H1 (cell line): ENCODE measurements around the gene BLVRA. TPM values are rescaled to one million over a fixed set of nuclear protein-coding genes. Genes with fewer than 3 reads are reported as not detected.

Experiments used
- CTCF ChIA-PET: fragments of 300-600 bp; sonication (Branson Sonifier 250); formaldehyde crosslinking; loops from one replicate; lab custom pipeline; 2021; ENCODE audit not compliant: partially characterized antibody; lab: Charles Lee
- POLR2A ChIA-PET: fragments of 300-600 bp; sonication (Branson Sonifier 250); formaldehyde crosslinking; loops from one replicate; lab custom pipeline; 2021; ENCODE audit warnings: inconsistent platforms; ENCODE audit not compliant: partially characterized antibody; lab: Charles Lee
- DNase-seq, 2 experiments: peaks; one replicate each; pipeline versions ENCODE4 v3.0.0 to v3.0.0-alpha.2; 2010 to 2022; ENCODE audit warnings: low spot score in 2 of 2, low read depth in 1 of 2, mixed read lengths in 1 of 2
- FAIRE-seq: peaks from 2 replicates; lab custom pipeline; 2011; peaks lifted over from hg19 to GRCh38; lab: Jason Lieb, UNC
- H2AFZ ChIP-seq: 2 replicates; pipeline ENCODE4 v1.8.1; 2012; ENCODE audit warnings: low read length, inconsistent platforms
- H2AK5ac ChIP-seq: 2 replicates; pipeline ENCODE4 v1.6.1; 2013; ENCODE audit warnings: low read depth, low read length
- H2BK120ac ChIP-seq: replicated peaks from 2 replicates; pipeline ENCODE3; 2013; ENCODE audit warnings: low read depth, low read length, inconsistent platforms
- H2BK12ac ChIP-seq: 2 replicates; pipeline ENCODE4 v1.6.1; 2013; ENCODE audit warnings: low read depth, low read length
- H2BK15ac ChIP-seq: 2 replicates; pipeline ENCODE4 v1.6.1; 2013; ENCODE audit warnings: low read length
- H2BK20ac ChIP-seq: 2 replicates; pipeline ENCODE4 v1.6.1; 2013; ENCODE audit warnings: low read length
- H2BK5ac ChIP-seq: 2 replicates; pipeline ENCODE4 v1.6.1; 2013; ENCODE audit warnings: low read depth, low read length
- H3K14ac ChIP-seq: 2 replicates; pipeline ENCODE4 v1.6.1; 2013; ENCODE audit warnings: inconsistent platforms; ENCODE audit not compliant: insufficient read length
- H3K18ac ChIP-seq: 2 replicates; pipeline ENCODE4 v1.6.1; 2013; ENCODE audit warnings: low read length; ENCODE audit errors: extremely low read depth
- H3K23ac ChIP-seq: 2 replicates; pipeline ENCODE4 v1.6.1; 2013; ENCODE audit warnings: inconsistent platforms; ENCODE audit not compliant: insufficient read length
- H3K23me2 ChIP-seq: 2 replicates; pipeline ENCODE4 v1.6.1; 2013; ENCODE audit warnings: low read depth, low read length
- H3K27ac ChIP-seq: 2 replicates; pipeline ENCODE4 v1.6.1; 2011; ENCODE audit warnings: low read depth, low read length, inconsistent platforms
- H3K27me3 ChIP-seq, 4 experiments: replicated peaks in 1 of 4; 1 replicate in 1 of 4; 2 replicates in 3 of 4; pipeline versions ENCODE4 v1.6.1 to v1.8.1; 2011 to 2013; ENCODE audit warnings: low read length in 3 of 4, mild to moderate bottlenecking in 3 of 4, inconsistent platforms in 2 of 4, mixed read lengths in 2 of 4, moderate library complexity in 1 of 4; ENCODE audit not compliant: control insufficient read depth in 3 of 4, insufficient read depth in 3 of 4; ENCODE audit errors: extremely low read depth in 1 of 4
- H3K36me3 ChIP-seq, 4 experiments: 2 replicates each; pipeline versions ENCODE4 v1.6.1 to v1.8.1; 2011 to 2013; ENCODE audit warnings: mild to moderate bottlenecking in 4 of 4, low read length in 3 of 4, moderate library complexity in 2 of 4, control low read depth in 1 of 4, inconsistent platforms in 1 of 4; ENCODE audit not compliant: insufficient read depth in 4 of 4, control insufficient read depth in 2 of 4
- H3K4ac ChIP-seq: replicated peaks from 2 replicates; pipeline ENCODE3; 2013; ENCODE audit warnings: low read length, low read depth, mixed read lengths, inconsistent platforms; ENCODE audit not compliant: insufficient read length
- H3K4me1 ChIP-seq, 4 experiments: replicated peaks in 1 of 4; 1 replicate in 1 of 4; 2 replicates in 3 of 4; pipeline versions ENCODE4 v1.6.1 to v1.8.1; 2011 to 2013; ENCODE audit warnings: low read length in 3 of 4, inconsistent platforms in 2 of 4, mixed read lengths in 1 of 4; ENCODE audit not compliant: insufficient read depth in 4 of 4, control insufficient read depth in 3 of 4
- H3K4me2 ChIP-seq, 2 experiments: 2 replicates each; pipeline versions ENCODE4 v1.6.1 to v1.8.1; 2011 to 2013; ENCODE audit warnings: low read depth in 2 of 2, low read length in 2 of 2, control low read depth in 1 of 2, inconsistent platforms in 1 of 2, mild to moderate bottlenecking in 1 of 2; ENCODE audit not compliant: insufficient read depth in 1 of 2
- H3K4me3 ChIP-seq, 4 experiments: fragments of 200-600, 300-600 bp in 1 of 4; sonication (generic), shearing (Covaris generic), sonication (Bioruptor Twin) in 1 of 4; 2 replicates each; pipeline versions ENCODE4 v1.5.1 to v1.8.1; 2011 to 2016; ENCODE audit warnings: low read length in 4 of 4, low read depth in 3 of 4, control low read depth in 2 of 4, inconsistent platforms in 2 of 4, mild to moderate bottlenecking in 2 of 4, mixed read lengths in 1 of 4, moderate library complexity in 1 of 4; ENCODE audit not compliant: insufficient read depth in 2 of 4; ENCODE audit errors: extremely low read depth in 1 of 4
- H3K56ac ChIP-seq: replicated peaks from 2 replicates; pipeline ENCODE3; 2013; ENCODE audit warnings: low read depth, mild to moderate bottlenecking, mixed read lengths, low read length, inconsistent platforms; ENCODE audit not compliant: insufficient read length
- H3K79me1 ChIP-seq: 2 replicates; pipeline ENCODE4 v1.6.1; 2013; ENCODE audit warnings: low read depth, low read length, control low read depth
- H3K79me2 ChIP-seq, 2 experiments: 2 replicates each; pipeline versions ENCODE4 v1.6.1 to v1.8.1; 2012 to 2013; ENCODE audit warnings: low read length in 2 of 2, mild to moderate bottlenecking in 2 of 2, inconsistent platforms in 1 of 2; ENCODE audit not compliant: insufficient read depth in 2 of 2, control insufficient read depth in 1 of 2
- H3K9ac ChIP-seq, 4 experiments: replicated peaks in 1 of 4; 1 replicate in 1 of 4; 2 replicates in 3 of 4; pipeline versions ENCODE4 v1.6.1 to v1.8.1; 2011 to 2013; ENCODE audit warnings: low read depth in 3 of 4, low read length in 3 of 4, control low read depth in 2 of 4, mild to moderate bottlenecking in 2 of 4, moderate library complexity in 2 of 4, inconsistent platforms in 1 of 4; ENCODE audit errors: extremely low read depth in 1 of 4
- H3K9me3 ChIP-seq, 2 experiments: 2 replicates each; pipeline versions ENCODE4 v1.6.1 to v1.8.1; 2012 to 2013; ENCODE audit warnings: mild to moderate bottlenecking in 2 of 2, moderate library complexity in 2 of 2, control low read depth in 1 of 2, inconsistent platforms in 1 of 2, low read depth in 1 of 2, low read length in 1 of 2, mixed read lengths in 1 of 2; ENCODE audit not compliant: insufficient read depth in 2 of 2
- H4K20me1 ChIP-seq, 2 experiments: replicated peaks in 1 of 2; 2 replicates each; pipeline versions ENCODE3 to v1.8.1; 2011 to 2013; ENCODE audit warnings: inconsistent platforms in 2 of 2, low read length in 2 of 2, mild to moderate bottlenecking in 1 of 2; ENCODE audit not compliant: insufficient read depth in 2 of 2, control insufficient read depth in 1 of 2
- H4K5ac ChIP-seq: 2 replicates; pipeline ENCODE4 v1.6.1; 2013; ENCODE audit warnings: low read length, low read depth, mixed read lengths, inconsistent platforms; ENCODE audit not compliant: insufficient read length
- H4K8ac ChIP-seq: 2 replicates; pipeline ENCODE4 v1.8.0; 2013; ENCODE audit warnings: mild to moderate bottlenecking, moderate library complexity, low read length, inconsistent platforms; ENCODE audit not compliant: insufficient read depth; ENCODE audit errors: extremely low read depth
- H4K91ac ChIP-seq: replicated peaks from 2 replicates; pipeline ENCODE3; 2013; ENCODE audit warnings: low read length, mixed read lengths, inconsistent platforms; ENCODE audit not compliant: insufficient read length
- BACH1 ChIP-seq: IDR thresholded peaks from 2 replicates; pipeline ENCODE4 v1.6.1; 2012; ENCODE audit warnings: low read length, improper control_type of control experiment
- CBX5 ChIP-seq: fragments of 300-800, 300-1000 bp; sonication (generic); IDR thresholded peaks from 2 replicates; pipeline ENCODE4 v1.7.1; 2016; ENCODE audit warnings: antibody characterized with exemption, low read length, low read depth
- CTCF ChIP-seq, 3 experiments: IDR thresholded peaks; 1 replicate in 2 of 3; 2 replicates in 1 of 3; pipeline versions ENCODE4 v1.5.1 to v1.6.1; 2011; ENCODE audit warnings: low read length in 3 of 3, mild to moderate bottlenecking in 3 of 3, inconsistent platforms in 2 of 3, low read depth in 1 of 3, moderate library complexity in 1 of 3; ENCODE audit not compliant: insufficient read depth in 1 of 3; ENCODE audit errors: control extremely low read depth in 1 of 3
- E2F6 ChIP-seq: IDR thresholded peaks from 2 replicates; pipeline ENCODE4 v1.6.1; 2012; ENCODE audit warnings: inconsistent platforms
- GABPA ChIP-seq: IDR thresholded peaks from 2 replicates; pipeline ENCODE4 v1.6.1; 2011; ENCODE audit warnings: mild to moderate bottlenecking, low read length, moderate library complexity, borderline replicate concordance; ENCODE audit not compliant: insufficient read depth
- HDAC6 ChIP-seq: IDR thresholded peaks from one replicate; pipeline ENCODE4 v1.7.1; 2012; ENCODE audit warnings: low read depth, mild to moderate bottlenecking, inconsistent platforms, low read length, moderate library complexity
- KDM4A ChIP-seq: IDR thresholded peaks from one replicate; pipeline ENCODE4 v1.7.1; 2012; ENCODE audit warnings: low read depth, mild to moderate bottlenecking, moderate library complexity, low read length, inconsistent platforms; ENCODE audit not compliant: severe bottlenecking
- NANOG ChIP-seq: IDR thresholded peaks from 2 replicates; pipeline ENCODE4 v1.6.1; 2011; ENCODE audit warnings: low read length, low read depth, mild to moderate bottlenecking, inconsistent platforms; ENCODE audit not compliant: insufficient read depth, poor library complexity, severe bottlenecking
- RBBP5 ChIP-seq: IDR thresholded peaks from 2 replicates; pipeline ENCODE4 v1.7.1; 2012; ENCODE audit warnings: low read depth, mild to moderate bottlenecking, inconsistent platforms, low read length, moderate library complexity, borderline replicate concordance
- RXRA ChIP-seq: IDR thresholded peaks from 2 replicates; pipeline ENCODE4 v1.6.1; 2011; ENCODE audit warnings: low read depth, mild to moderate bottlenecking, low read length, moderate library complexity; ENCODE audit not compliant: insufficient read depth
- SIX5 ChIP-seq: IDR thresholded peaks from 2 replicates; pipeline ENCODE4 v1.6.1; 2011; ENCODE audit warnings: mild to moderate bottlenecking, low read depth, low read length
- polyA plus RNA-seq, 7 experiments: library from polyadenylated mRNA; depleted of rRNA in 3 of 7; stranded (reverse) in 5 of 7; unstranded in 2 of 7; fragments of >200 nt in 5 of 7; fragments of 200-250 nt in 2 of 7; gene quantifications; 1 replicate in 5 of 7; 2 replicates in 1 of 7; 4 replicates in 1 of 7; pipeline versions ENCODE4 v1.2.1 to v1.2.3, GENCODE V29; 2011 to 2013; ENCODE audit warnings: missing spikeins in 2 of 7, mixed read lengths in 2 of 7
- total RNA-seq: library from RNA; stranded (reverse); fragmentation: NEBNext Ultra II Directional; extraction: Animal tissue kit (Norgen Biotek cat#: 25700); gene quantifications from 2 replicates; pipeline ENCODE4 v1.2.1, GENCODE V29; 2021

BLVRA gene
- total and polyA plus RNA-seq, 2 of the 8 experiments (the other 6 are each of a cell fraction or from before 2014, with no cell fraction given): 16.1 to 37.1 TPM

DNA sequence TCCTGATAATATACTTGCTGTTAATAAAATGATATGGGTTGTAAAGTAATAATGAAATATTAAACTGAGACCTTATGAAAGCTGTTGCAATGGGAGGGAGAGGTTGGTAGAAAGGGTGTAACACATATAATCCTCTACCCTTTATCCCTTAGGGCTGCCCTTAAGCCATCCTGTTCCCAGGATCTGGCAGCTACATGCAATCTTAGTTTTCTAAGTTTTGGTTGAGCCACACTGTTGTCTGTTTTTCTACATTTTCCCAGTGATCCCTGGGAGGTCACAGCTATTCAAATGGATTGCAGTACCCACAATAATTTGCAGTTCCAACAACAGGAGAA, 35.5 kb upstream of the BLVRA start:
- no peak overlapping the region for H2BK5ac ChIP-seq
- H3K4ac ChIP-seq: no peak overlapping the region
- H3K4me1 ChIP-seq: 0 out of 7 replicates have a peak, but pooled peaks cover 0 to 2% (median 0%) of the 10 kb centered on the region in 4 experiments
- no peak for FAIRE-seq
- H3K27me3 ChIP-seq: no peaks in the 10 kb centered on the region
- no peak overlapping the region for H3K23ac ChIP-seq
- ChIA-PET POLR2A (interaction anchor here (0.8 to 1.6 kb wide), 2 partner anchors 35 to 98 kb away, joined by 3 read pairs; partner anchors contain the start of gene BLVRA), CTCF (interaction anchor here (0.6 to 3.4 kb wide), 7 partner anchors 18 to 245 kb away, joined by 3 to 28 read pairs (median 4); partner anchors contain the start of gene STK17A)
- no peak overlapping the region for H3K18ac ChIP-seq
- no peak overlapping the region for H3K9ac ChIP-seq
- no peak overlapping the region for H2AK5ac ChIP-seq
- H3K4me3 ChIP-seq: no peak overlapping the region
- H3K9me3 ChIP-seq: no peaks in the 10 kb centered on the region
- no peak overlapping the region for H4K8ac ChIP-seq
- H3K4me2 ChIP-seq: no peak overlapping the region
- peaks cover 33 to 99% of the 10 kb centered on the region in 2 experiments for H3K79me2 ChIP-seq
- 0 out of 2 replicates have a peak, but pooled peaks cover 4% of the 10 kb centered on the region for H3K79me1 ChIP-seq
- H3K36me3 ChIP-seq: no peaks in the 10 kb centered on the region
- no peak overlapping the region for H2BK120ac ChIP-seq
- no peak overlapping the region for H3K56ac ChIP-seq
- no peak overlapping the region for H4K91ac ChIP-seq
- no peak overlapping the region for H4K5ac ChIP-seq
- no peak overlapping the region for H3K27ac ChIP-seq
- H4K20me1 ChIP-seq: peaks cover 4 to 11% of the 10 kb centered on the region in 2 experiments
- H2BK15ac ChIP-seq: no peak overlapping the region
- no peak overlapping the region for H3K14ac ChIP-seq
- no peak overlapping the region for H2BK20ac ChIP-seq
- no peak overlapping the region for H2BK12ac ChIP-seq
- H3K23me2 ChIP-seq: no peaks in the 10 kb centered on the region
- H2AFZ ChIP-seq: no peak overlapping the region
- DNase-seq: no peak
- TF ChIP-seq GABPA (no peak), SIX5 (no peak), CTCF (IDR thresholded peaks at IDR 0.05; ENCODE audit: control extremely low read depth in 1 of 3, insufficient read depth in 1 of 3, low read depth in 1 of 3, low read length in 3 of 3) (no peak), NANOG (no peak), HDAC6 (no peak), BACH1 (no peak), RBBP5 (no peak), E2F6 (no peak), RXRA (no peak), KDM4A (no peak), CBX5 (no peak)
